ENCODE data around the gene SIRT7.

DNA sequence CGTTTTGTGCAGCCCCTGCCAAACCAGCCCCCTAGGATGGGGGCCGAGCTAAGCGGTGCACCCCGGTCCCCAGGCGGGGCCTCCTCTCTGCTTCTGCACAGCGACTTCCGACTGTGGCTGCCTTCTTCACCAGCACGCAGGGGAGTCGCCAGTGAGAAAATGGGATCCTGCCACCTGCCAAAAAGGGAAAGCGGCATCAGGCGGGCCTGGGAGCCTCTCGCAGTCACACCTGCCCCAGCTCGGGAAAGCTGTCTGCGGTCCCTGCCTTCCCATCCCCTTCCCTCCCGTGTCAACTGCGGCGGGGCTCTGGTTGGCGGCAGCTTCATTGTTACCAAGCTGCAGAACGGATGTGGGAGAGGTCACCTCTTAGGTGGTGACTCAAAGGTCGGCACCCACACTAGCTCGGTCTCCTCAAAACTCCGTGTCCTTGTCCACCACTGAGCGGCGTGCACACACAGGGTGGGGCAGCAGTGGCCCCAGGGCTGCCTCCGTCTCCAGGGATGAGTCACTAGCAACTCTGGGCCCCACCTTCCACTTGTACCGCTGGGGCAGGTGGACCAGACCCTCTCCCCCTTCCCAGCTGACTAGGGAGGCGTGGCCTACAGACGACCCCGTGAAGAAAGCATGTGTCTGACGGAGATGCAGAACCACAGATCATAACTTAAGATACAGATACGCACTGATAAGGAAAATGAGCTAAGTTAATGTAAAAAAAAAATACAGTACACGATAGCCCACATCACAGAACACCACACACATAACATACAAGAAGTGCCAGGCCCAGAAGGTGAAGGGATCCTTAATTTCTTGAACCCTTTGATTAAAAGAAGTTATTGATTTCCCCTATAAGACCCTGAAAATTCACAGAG lies 5.3 kb downstream of the SIRT7 start:
- TF ChIP-seq, protein P1, sequence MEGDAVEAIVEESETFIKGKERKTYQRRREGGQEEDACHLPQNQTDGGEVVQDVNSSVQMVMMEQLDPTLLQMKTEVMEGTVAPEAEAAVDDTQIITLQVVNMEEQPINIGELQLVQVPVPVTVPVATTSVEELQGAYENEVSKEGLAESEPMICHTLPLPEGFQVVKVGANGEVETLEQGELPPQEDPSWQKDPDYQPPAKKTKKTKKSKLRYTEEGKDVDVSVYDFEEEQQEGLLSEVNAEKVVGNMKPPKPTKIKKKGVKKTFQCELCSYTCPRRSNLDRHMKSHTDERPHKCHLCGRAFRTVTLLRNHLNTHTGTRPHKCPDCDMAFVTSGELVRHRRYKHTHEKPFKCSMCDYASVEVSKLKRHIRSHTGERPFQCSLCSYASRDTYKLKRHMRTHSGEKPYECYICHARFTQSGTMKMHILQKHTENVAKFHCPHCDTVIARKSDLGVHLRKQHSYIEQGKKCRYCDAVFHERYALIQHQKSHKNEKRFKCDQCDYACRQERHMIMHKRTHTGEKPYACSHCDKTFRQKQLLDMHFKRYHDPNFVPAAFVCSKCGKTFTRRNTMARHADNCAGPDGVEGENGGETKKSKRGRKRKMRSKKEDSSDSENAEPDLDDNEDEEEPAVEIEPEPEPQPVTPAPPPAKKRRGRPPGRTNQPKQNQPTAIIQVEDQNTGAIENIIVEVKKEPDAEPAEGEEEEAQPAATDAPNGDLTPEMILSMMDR (IDR thresholded peaks at IDR 0.05): no peak
- no peak for TF ChIP-seq EP300 (IDR thresholded peaks at IDR 0.05)
- no peak for TF ChIP-seq POLR2A (IDR thresholded peaks at IDR 0.05)

Measured in ovary (tissue), 3 donors.